Measurements from ENCODE around the gene USP3. TPM values are rescaled to one million over a fixed set of nuclear protein-coding genes. Genes with fewer than 3 reads are reported as not detected.
A peak's percentile ranks its signal among the peaks of the same experiment; 100 is the strongest.

USP3 gene
- total and polyA plus RNA-seq, 9 of the 15 experiments (the other 6 are each of a cell fraction or from before 2014, with no cell fraction given): 17.3 to 54.3 (median 34.8) TPM

DNA sequence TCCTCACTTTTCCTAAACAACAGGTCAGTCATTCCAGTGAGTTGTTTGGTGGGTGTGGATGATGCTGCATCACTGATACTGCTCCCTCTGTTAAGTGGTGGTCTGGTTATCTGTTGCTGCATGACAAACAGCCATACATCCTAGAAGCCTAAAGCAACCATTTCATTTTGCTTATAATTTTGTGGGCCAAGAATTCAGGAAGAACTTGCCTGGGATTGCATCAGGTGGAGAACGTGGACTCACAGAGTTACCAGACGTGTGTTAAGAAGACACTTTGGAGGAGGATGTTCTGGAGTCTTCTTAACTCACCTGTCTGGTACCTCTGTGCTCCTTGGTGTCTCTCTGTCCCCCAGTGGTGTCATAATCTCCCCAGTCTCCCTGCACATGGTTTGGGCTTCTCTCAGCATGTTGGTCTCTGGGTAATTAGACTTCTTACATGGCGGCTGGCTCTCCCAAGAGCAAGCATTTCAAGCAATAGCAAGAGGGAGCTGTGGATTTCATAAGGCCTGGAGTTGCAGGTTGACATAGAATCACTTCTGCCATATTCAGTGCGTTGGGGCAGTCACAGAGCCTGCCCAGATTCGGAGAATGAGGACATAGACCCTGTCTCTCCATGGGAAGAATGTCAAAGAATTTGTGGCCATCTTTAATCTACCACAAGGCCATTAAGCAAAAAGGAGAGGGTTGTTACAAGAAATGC, 20.1 kb downstream of the USP3 start (continued):
- TF ChIP-seq, protein P1, sequence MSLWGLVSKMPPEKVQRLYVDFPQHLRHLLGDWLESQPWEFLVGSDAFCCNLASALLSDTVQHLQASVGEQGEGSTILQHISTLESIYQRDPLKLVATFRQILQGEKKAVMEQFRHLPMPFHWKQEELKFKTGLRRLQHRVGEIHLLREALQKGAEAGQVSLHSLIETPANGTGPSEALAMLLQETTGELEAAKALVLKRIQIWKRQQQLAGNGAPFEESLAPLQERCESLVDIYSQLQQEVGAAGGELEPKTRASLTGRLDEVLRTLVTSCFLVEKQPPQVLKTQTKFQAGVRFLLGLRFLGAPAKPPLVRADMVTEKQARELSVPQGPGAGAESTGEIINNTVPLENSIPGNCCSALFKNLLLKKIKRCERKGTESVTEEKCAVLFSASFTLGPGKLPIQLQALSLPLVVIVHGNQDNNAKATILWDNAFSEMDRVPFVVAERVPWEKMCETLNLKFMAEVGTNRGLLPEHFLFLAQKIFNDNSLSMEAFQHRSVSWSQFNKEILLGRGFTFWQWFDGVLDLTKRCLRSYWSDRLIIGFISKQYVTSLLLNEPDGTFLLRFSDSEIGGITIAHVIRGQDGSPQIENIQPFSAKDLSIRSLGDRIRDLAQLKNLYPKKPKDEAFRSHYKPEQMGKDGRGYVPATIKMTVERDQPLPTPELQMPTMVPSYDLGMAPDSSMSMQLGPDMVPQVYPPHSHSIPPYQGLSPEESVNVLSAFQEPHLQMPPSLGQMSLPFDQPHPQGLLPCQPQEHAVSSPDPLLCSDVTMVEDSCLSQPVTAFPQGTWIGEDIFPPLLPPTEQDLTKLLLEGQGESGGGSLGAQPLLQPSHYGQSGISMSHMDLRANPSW (CRISPR knock-in tag; IDR thresholded peaks at IDR 0.05): no peak
- TF ChIP-seq SMAD3 (CRISPR knock-in tag; conservative IDR thresholded peaks at IDR 0.05): no peak
- no peak for TF ChIP-seq RBM15 (IDR thresholded peaks at IDR 0.05; ENCODE audit: insufficient read depth, low read length)
- TF ChIP-seq, protein P2, sequence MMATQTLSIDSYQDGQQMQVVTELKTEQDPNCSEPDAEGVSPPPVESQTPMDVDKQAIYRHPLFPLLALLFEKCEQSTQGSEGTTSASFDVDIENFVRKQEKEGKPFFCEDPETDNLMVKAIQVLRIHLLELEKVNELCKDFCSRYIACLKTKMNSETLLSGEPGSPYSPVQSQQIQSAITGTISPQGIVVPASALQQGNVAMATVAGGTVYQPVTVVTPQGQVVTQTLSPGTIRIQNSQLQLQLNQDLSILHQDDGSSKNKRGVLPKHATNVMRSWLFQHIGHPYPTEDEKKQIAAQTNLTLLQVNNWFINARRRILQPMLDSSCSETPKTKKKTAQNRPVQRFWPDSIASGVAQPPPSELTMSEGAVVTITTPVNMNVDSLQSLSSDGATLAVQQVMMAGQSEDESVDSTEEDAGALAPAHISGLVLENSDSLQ (IDR thresholded peaks at IDR 0.05): peak; percentile 56
- TF ChIP-seq, protein P3, sequence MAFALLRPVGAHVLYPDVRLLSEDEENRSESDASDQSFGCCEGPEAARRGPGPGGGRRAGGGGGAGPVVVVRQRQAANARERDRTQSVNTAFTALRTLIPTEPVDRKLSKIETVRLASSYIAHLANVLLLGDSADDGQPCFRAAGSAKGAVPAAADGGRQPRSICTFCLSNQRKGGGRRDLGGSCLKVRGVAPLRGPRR (CRISPR knock-in tag; IDR thresholded peaks at IDR 0.05): 0 out of 2 replicates have a peak, but pooled peaks have one; percentile 4
- TF ChIP-seq, protein P4, sequence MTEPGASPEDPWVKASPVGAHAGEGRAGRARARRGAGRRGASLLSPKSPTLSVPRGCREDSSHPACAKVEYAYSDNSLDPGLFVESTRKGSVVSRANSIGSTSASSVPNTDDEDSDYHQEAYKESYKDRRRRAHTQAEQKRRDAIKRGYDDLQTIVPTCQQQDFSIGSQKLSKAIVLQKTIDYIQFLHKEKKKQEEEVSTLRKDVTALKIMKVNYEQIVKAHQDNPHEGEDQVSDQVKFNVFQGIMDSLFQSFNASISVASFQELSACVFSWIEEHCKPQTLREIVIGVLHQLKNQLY (CRISPR knock-in tag; conservative IDR thresholded peaks at IDR 0.05): no peak
- TF ChIP-seq, protein P5, sequence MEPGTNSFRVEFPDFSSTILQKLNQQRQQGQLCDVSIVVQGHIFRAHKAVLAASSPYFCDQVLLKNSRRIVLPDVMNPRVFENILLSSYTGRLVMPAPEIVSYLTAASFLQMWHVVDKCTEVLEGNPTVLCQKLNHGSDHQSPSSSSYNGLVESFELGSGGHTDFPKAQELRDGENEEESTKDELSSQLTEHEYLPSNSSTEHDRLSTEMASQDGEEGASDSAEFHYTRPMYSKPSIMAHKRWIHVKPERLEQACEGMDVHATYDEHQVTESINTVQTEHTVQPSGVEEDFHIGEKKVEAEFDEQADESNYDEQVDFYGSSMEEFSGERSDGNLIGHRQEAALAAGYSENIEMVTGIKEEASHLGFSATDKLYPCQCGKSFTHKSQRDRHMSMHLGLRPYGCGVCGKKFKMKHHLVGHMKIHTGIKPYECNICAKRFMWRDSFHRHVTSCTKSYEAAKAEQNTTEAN (CRISPR knock-in tag; IDR thresholded peaks at IDR 0.05): no peak
- TF ChIP-seq, protein P6, sequence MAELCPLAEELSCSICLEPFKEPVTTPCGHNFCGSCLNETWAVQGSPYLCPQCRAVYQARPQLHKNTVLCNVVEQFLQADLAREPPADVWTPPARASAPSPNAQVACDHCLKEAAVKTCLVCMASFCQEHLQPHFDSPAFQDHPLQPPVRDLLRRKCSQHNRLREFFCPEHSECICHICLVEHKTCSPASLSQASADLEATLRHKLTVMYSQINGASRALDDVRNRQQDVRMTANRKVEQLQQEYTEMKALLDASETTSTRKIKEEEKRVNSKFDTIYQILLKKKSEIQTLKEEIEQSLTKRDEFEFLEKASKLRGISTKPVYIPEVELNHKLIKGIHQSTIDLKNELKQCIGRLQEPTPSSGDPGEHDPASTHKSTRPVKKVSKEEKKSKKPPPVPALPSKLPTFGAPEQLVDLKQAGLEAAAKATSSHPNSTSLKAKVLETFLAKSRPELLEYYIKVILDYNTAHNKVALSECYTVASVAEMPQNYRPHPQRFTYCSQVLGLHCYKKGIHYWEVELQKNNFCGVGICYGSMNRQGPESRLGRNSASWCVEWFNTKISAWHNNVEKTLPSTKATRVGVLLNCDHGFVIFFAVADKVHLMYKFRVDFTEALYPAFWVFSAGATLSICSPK (IDR thresholded peaks at IDR 0.05; ENCODE audit: borderline replicate concordance): no peak
- no peak for TF ChIP-seq SETDB1 (IDR thresholded peaks at IDR 0.05; ENCODE audit: low read length)
- TF ChIP-seq DMBX1 (CRISPR knock-in tag; IDR thresholded peaks at IDR 0.05; ENCODE audit: borderline replicate concordance): peak; percentile 75
- no peak for TF ChIP-seq RBM34 (IDR thresholded peaks at IDR 0.05; ENCODE audit: borderline replicate concordance, insufficient read depth, low read length)
- no peak for TF ChIP-seq FOXA1 (IDR thresholded peaks at IDR 0.05; ENCODE audit: borderline replicate concordance)
- peak; percentile 98 for TF ChIP-seq MYC (IDR thresholded peaks at IDR 0.05; ENCODE audit: low read depth, low read length)
- peak; percentile 80 for TF ChIP-seq MYC (CRISPR knock-in tag; IDR thresholded peaks at IDR 0.05; ENCODE audit: borderline replicate concordance, low read depth)
- TF ChIP-seq, protein P7, sequence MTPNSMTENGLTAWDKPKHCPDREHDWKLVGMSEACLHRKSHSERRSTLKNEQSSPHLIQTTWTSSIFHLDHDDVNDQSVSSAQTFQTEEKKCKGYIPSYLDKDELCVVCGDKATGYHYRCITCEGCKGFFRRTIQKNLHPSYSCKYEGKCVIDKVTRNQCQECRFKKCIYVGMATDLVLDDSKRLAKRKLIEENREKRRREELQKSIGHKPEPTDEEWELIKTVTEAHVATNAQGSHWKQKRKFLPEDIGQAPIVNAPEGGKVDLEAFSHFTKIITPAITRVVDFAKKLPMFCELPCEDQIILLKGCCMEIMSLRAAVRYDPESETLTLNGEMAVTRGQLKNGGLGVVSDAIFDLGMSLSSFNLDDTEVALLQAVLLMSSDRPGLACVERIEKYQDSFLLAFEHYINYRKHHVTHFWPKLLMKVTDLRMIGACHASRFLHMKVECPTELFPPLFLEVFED (CRISPR knock-in tag; conservative IDR thresholded peaks at IDR 0.05): no peak
- no peak for TF ChIP-seq POLR3A (IDR thresholded peaks at IDR 0.05; ENCODE audit: borderline replicate concordance, extremely low read depth, insufficient read depth, insufficient read length)
- TF ChIP-seq ZNF76 (CRISPR knock-in tag; IDR thresholded peaks at IDR 0.05; ENCODE audit: borderline replicate concordance): 0 out of 2 replicates have a peak, but pooled peaks have one; percentile 67

Data from K562 (cell line).